NCI-H748 (cell line): ENCODE results near the gene CRACDL.
A peak's percentile ranks its signal among the peaks of the same experiment; 100 is the strongest.

Experiments
- DNase-seq: peaks from one replicate; lab custom pipeline; 2025; ENCODE audit not compliant: unreplicated experiment; lab: John Stamatoyannopoulos, UW

Gene CRACDL

GRCh38 chr2:98778741-98779483 is 157.1 kb downstream of the CRACDL start:
- DNase-seq: no peak

- DNase-seq: no peak
Observed at GRCh38 chr2:98778151-98778550, 157.9 kb downstream of the CRACDL start.

DNA sequence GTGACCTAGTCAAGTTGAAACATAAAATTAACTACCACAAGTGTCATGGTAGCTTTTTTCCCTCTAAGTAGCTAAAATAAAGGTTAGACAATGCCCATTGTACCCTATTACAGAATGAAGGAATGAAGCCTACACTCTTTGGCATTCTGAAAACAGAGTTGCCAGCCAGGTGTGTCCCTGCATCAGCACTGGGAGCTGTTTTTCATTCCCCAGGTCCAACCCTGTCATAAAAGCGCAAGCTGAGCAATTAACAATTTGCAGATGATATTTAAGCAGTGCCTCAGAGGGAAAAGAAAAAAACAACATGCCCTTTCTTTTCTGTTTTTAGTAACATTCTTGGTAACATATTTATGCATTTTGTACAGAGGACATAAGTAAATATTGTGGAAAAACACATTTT is 158.3 kb downstream of the CRACDL start:
- DNase-seq: no peak

DNA sequence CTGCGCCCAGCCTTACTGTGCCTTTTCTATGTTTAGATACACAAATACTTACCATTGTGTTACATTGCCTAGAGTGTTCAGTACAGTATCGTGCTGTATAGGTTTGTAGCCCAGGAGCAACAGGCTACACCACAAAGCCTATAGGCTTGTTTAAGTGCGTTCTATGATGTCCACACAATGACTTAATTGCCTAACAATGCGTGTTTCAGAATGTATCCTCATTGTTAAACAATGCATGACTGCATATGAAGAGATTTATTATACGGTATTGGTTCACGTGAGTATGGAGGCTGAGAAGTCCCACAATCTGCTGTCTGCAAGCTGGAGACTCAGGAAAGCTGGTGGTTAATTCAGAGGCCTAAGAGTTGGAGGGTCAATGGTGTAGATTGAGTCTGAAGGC is 158.9 kb downstream of the CRACDL start:
- no peak for DNase-seq

DNA sequence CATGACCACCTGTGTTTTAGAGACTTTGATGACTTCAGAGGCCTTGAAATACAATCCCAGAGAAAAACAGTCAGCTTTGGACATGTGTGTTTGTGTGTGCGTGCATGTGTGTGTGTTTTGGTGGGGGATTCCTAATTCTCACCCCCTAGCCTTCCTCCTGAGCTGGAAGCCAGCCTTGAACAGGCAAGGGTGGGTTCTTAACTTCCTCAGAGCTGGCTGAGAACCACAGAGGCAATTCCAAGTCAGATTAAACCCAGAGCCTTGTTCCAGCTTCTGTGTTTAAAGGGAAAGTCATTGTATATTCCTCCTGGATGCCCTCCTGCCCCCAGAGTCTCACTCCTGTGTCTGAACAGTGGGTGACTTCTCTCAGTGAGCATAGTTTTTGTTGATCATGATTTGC is 159.9 kb downstream of the CRACDL start:
- no peak for DNase-seq

DNA sequence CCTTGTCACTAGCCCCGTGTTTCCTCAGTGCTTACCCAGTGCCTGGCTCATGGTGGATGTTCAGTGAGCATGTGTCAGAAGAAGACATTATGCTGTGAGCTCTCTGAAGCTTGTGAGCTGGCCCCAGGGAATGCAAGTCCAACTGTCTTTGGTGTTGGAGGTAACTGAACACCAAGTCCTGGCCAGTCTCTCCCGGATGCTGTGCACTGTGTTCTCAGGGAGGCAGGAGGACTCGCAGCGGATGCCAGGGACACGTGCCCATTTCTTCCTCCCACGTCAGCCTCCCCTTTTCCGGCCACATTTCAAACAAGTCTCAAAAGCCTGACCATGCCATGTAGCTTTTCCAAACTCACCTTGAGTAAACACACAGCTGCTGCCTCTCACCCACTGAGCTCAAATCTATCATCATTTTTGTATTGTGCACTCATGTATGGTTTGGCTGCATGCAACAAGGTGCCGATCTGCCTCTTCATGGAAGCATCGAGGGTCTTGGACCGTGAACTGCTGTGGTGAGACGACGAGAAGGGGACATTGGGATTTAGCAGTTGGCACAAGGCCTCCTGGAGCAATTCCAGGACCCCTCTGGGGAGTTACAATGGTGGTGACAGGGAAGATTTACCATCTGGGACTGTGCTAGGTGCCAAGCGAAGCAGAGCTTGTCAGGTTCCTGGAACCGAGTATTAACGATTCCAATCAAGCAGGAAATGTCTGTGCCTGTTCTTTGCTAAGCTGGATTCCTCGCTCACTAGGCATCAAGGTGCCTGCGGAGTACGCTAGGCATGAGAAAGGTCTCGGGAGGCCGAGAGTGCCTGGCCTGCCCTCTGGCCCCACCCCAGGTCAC is 160.7 kb downstream of the CRACDL start:
- DNase-seq: no peak

DNA sequence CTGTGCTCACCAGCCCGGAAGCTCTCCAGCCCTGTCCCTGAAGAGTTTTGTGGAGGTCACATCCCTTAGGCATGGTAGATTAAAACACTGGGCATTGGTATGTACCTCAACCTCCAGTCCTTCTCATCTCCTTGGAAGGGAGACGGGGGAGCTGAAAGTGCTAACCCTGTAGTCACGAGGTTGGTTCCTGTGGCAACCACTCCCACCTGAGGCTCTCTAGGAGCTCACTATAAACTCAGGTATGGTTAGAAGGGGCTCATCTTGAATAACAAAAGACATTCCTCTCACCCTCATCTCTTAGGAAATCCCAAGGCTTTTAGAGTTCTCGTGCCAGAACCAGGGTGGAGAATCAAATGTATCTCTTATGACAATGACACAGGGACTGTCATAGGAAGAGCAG is 162.1 kb downstream of the CRACDL start:
- DNase-seq: no peak

- no peak for DNase-seq
Observed at GRCh38 chr2:98773169-98773568, 162.9 kb downstream of the CRACDL start.

GRCh38 chr2:98772536-98772935 is 163.5 kb downstream of the CRACDL start:
- no peak for DNase-seq

- DNase-seq: no peak
Observed at GRCh38 chr2:98771721-98772524, 164.1 kb downstream of the CRACDL start.

DNA sequence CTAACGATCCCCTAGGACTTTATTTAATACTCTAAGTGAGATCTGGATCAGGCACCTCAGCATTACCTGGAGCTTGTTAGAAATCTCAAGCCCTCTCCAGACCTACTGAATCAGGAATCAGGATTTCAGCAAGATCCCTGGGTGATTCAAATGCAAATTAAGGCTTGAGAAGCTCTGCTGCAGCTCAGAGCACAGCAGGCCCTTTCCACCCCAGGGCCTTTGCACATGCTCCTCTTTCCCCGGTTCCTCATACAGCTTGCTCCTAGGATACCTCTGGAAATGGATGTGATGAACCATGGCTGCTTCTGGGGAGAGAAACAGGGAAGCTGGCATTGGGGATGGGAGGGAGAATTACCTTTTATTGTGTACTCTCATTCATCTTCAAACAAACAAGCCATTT is 164.8 kb downstream of the CRACDL start:
- DNase-seq: no peak

DNA sequence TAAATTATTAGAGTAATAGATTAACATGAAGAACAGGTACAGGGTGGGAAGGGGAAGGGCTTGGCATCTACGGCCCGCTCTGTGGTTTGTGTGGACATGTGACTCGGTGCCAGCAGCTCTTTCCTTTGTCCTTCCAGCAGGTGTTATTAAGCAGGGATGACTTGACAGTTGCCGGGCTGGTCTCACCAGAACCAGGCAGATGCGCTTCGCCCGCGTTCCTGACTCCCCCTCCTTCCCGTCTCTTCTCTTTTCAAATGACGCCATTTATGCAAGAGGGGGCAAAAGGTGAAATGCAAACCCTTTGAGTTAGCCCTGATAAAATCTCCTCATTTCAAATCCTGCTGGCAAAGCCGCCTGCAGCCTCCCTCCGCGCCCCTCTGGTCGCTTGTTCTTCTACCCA is 166.2 kb downstream of the CRACDL start:
- peak; percentile 94 for DNase-seq

- DNase-seq: peak; percentile 9
Observed at GRCh38 chr2:98769114-98769476, 166.9 kb downstream of the CRACDL start.

DNA sequence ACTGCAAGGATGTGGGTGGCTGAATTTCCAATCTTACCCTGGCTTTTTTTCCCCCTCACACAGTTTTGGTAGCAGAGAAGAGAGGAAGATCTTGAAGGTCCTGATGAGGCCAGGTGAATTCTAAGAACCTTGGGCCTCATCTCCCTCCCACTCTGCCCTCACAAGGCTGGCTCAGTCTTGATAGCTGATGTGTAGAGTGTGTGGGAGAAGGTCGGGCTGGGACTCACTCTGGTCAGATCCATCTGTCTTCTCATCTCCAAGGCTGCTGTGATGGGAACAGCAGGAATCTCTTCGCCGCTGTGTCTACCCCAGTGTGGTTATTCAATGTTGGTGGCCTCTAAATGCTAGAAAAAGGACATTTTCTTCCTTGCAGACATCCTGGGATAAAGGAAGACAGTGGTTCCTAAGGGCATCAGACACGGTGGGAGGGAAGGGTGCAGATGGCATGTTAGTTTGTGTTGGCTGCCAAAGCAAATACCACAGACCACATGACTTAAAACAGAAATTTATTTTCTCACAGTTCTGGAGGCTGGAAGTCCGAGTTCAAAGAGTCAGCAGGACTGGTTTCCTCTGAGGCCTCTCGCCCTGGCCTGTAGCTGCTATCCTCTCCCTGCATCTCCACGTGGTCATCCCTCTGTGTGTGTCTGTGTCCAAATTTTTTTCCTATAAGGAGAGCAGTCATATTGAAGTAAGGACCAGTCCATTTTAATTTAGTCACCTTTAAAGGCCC is 167.5 kb downstream of the CRACDL start:
- no peak for DNase-seq

DNA sequence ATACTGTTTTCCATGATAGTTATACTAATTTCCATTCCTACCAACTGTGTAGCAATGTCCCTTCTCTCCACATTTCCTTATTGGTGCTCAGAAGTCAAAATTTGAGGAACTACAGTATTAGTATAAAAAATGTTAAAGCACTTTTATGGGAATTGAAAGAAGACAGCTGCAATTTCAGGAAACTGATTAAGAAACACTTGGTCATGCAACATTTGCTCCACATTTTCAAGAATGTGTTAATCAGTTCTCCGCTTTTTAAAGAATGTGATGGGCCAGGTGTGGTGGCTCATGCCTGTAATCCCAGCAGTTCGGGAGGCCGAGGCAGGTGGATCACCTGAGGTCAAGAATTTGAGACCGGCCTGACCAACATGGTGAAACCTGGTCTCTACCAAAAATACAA is 171.5 kb downstream of the CRACDL start:
- DNase-seq: no peak

DNA sequence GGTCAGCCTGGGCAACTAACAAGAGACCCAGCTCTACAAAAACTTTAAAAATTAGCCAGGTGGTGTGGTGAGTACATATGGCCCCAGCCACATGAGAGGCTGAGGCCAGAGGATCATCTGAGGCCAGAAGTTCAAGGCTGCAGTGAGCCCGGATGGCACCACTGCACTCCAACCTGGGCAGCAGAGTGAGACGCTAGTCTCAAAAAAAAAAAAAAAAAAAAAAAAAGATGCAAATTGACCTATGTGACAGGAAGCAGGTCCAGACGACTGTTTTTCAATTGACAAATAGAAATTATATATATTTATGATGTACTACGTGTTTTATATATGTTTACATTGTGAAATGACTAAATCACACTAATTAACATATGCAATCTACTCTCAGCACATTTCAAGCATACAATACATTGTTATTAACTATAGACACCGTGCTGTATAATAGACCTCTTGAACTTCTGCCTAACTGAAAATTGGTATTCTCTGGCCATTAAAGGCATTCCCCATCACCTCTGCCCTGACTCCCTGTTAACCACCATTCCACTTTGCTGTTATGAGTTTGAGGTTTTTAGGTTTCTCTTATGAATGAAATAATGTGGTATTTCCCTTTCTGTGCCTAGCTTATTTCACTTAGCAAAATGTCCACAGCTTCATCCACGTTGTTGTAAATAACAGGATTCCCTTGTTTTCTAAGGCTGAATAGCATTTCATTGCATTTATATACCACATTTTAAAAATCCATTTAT is 172.6 kb downstream of the CRACDL start:
- DNase-seq: no peak

GRCh38 chr2:98761909-98762308 is 174.1 kb downstream of the CRACDL start:
- DNase-seq: no peak

- no peak for DNase-seq
Observed at GRCh38 chr2:98761267-98761781, 174.7 kb downstream of the CRACDL start.

DNA sequence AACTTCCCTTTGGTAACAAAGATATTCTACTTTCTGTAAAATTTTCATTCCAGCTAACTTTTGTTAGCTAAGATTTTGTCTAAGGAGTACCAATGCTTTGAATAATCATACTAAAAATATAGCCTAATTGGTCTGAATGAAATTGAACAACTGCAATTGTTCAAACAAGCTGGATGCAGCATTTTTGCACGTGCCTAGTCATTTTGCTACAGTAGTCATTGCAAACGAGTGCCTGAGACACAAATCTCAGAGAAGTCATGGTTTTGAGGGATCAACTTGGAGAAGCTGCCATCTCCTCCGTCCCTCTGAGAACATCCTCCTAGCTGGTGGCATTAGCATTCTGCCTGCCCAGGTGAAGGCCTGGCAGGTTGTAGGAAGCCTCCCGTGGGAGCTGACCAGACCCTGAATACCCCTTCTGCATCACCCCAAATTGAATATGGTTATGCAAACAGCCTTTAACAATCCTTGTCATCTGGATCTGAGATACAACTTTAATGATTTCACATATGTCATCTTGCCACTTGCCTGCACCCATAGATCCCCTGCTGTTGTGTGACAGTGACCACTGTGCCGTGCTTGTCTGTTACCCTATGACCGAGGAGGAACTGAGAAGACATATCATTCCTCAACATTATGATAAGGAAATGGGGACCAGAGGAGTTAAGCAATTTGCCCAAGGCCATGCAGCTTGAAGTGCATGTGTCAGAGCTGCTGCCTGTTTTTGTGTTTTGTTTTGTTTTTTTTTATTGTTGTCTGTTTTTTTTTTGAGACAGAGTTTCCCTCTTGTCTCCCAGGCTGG is 176.0 kb downstream of the CRACDL start:
- no peak for DNase-seq
